ENCODE results near the gene SHISA2. TPM values are rescaled to one million over a fixed set of nuclear protein-coding genes. Genes with fewer than 3 reads are reported as not detected.

The SHISA2 gene
- total RNA-seq, 2 experiments from 2014 or later = 0.45 to 0.50 TPM

DNA sequence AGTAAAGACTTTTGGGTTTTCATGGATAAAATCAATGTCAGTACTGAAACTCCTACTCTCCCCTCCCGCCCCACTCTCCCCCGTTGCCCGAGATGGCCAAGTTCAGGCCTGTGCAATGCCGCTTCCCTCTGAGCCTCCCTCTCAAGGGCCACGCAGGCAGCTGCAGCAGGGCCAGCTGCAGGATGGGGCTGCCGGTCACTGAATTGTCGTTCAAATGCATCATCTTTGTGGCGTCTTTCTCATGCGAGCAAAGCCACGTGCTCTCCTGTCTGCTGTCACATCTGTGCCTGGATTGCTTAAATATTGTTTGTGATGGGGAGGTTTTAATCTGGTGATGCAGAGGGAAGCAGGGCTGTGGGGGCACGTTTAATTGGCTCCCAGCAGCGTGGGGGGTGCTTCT lies 26.6 kb downstream of the SHISA2 start:
- Mint-ChIP-seq H3K27me3 (ENCODE audit: low read depth) (peaks cover 10% of the 10 kb centered on the region), H3K27ac (no peak overlapping the region), H3K4me1 (ENCODE audit: low read depth) (no peaks in the 10 kb centered on the region), H3K36me3 (ENCODE audit: low read depth) (peaks cover 8% of the 10 kb centered on the region), H3K4me3 (no peak overlapping the region), H3K9me3 (ENCODE audit: insufficient read depth) (no peaks in the 10 kb centered on the region)
- DNase-seq (no peak), ATAC-seq (no peak)
- POLR2A ChIA-PET = no interaction called here
- CTCF ChIA-PET = no interaction called here

- H3K9me3 Mint-ChIP-seq (ENCODE audit: insufficient read depth) = no peaks in the 10 kb centered on the region
- peaks cover 10% of the 10 kb centered on the region for H3K27me3 Mint-ChIP-seq (ENCODE audit: low read depth)
- ChIA-PET CTCF (no interaction called here), POLR2A (no interaction called here)
- peaks cover 2% of the 10 kb centered on the region for H3K4me1 Mint-ChIP-seq (ENCODE audit: low read depth)
- peaks cover 14% of the 10 kb centered on the region for H3K36me3 Mint-ChIP-seq (ENCODE audit: low read depth)
- no peak for ATAC-seq
- H3K27ac Mint-ChIP-seq = no peak overlapping the region
- no peak overlapping the region for H3K4me3 Mint-ChIP-seq
- DNase-seq = no peak
Observed at GRCh38 chr13:26024558-26024957, 27.3 kb downstream of the SHISA2 start.

GRCh38 chr13:26022538-26023292 lies 29.1 kb downstream of the SHISA2 start:
- H3K36me3 Mint-ChIP-seq (ENCODE audit: low read depth) = peaks cover 14% of the 10 kb centered on the region
- POLR2A ChIA-PET = no interaction called here
- H3K4me3 Mint-ChIP-seq = no peak overlapping the region
- ATAC-seq (no peak), DNase-seq (no peak)
- H3K4me1 Mint-ChIP-seq (ENCODE audit: low read depth) = peaks cover 8% of the 10 kb centered on the region
- no peaks in the 10 kb centered on the region for H3K9me3 Mint-ChIP-seq (ENCODE audit: insufficient read depth)
- no peak overlapping the region for H3K27ac Mint-ChIP-seq
- peaks cover 10% of the 10 kb centered on the region for H3K27me3 Mint-ChIP-seq (ENCODE audit: low read depth)
- CTCF ChIA-PET = no interaction called here

- ChIA-PET POLR2A (no interaction called here), CTCF (no interaction called here)
- no peaks in the 10 kb centered on the region for H3K9me3 Mint-ChIP-seq (ENCODE audit: insufficient read depth)
Observed at GRCh38 chr13:26021956-26022355, 29.9 kb downstream of the SHISA2 start.

GRCh38 chr13:26021516-26021915 lies 30.3 kb downstream of the SHISA2 start:
- ChIA-PET POLR2A (no interaction called here), CTCF (no interaction called here)
- H3K27me3 Mint-ChIP-seq (ENCODE audit: low read depth) = peaks cover 10% of the 10 kb centered on the region
- no peaks in the 10 kb centered on the region for H3K9me3 Mint-ChIP-seq (ENCODE audit: insufficient read depth)
- no peak overlapping the region for H3K4me3 Mint-ChIP-seq
- peaks cover 16% of the 10 kb centered on the region for H3K4me1 Mint-ChIP-seq (ENCODE audit: low read depth)
- H3K27ac Mint-ChIP-seq = no peak overlapping the region
- no peak for DNase-seq
- peaks cover 14% of the 10 kb centered on the region for H3K36me3 Mint-ChIP-seq (ENCODE audit: low read depth)
- no peak for ATAC-seq

More at GRCh38 chr13:26021956-26022355, 29.9 kb downstream of the SHISA2 start:
- Mint-ChIP-seq H3K27me3 (ENCODE audit: low read depth) (peaks cover 10% of the 10 kb centered on the region), H3K4me1 (ENCODE audit: low read depth) (peaks cover 15% of the 10 kb centered on the region), H3K4me3 (no peak overlapping the region), H3K27ac (no peak overlapping the region), H3K36me3 (ENCODE audit: low read depth) (peaks cover 14% of the 10 kb centered on the region)
- ATAC-seq (no peak), DNase-seq (no peak)

- DNase-seq = no peak
- H3K36me3 Mint-ChIP-seq (ENCODE audit: low read depth) = peaks cover 14% of the 10 kb centered on the region
- ATAC-seq = no peak
- H3K27ac Mint-ChIP-seq = no peak overlapping the region
- no peak overlapping the region for H3K4me3 Mint-ChIP-seq
- ChIA-PET CTCF (no interaction called here), POLR2A (no interaction called here)
- no peaks in the 10 kb centered on the region for H3K9me3 Mint-ChIP-seq (ENCODE audit: insufficient read depth)
- peaks cover 10% of the 10 kb centered on the region for H3K27me3 Mint-ChIP-seq (ENCODE audit: low read depth)
- H3K4me1 Mint-ChIP-seq (ENCODE audit: low read depth) = peaks cover 16% of the 10 kb centered on the region
Observed at GRCh38 chr13:26020891-26021290, 30.9 kb downstream of the SHISA2 start.

DNA sequence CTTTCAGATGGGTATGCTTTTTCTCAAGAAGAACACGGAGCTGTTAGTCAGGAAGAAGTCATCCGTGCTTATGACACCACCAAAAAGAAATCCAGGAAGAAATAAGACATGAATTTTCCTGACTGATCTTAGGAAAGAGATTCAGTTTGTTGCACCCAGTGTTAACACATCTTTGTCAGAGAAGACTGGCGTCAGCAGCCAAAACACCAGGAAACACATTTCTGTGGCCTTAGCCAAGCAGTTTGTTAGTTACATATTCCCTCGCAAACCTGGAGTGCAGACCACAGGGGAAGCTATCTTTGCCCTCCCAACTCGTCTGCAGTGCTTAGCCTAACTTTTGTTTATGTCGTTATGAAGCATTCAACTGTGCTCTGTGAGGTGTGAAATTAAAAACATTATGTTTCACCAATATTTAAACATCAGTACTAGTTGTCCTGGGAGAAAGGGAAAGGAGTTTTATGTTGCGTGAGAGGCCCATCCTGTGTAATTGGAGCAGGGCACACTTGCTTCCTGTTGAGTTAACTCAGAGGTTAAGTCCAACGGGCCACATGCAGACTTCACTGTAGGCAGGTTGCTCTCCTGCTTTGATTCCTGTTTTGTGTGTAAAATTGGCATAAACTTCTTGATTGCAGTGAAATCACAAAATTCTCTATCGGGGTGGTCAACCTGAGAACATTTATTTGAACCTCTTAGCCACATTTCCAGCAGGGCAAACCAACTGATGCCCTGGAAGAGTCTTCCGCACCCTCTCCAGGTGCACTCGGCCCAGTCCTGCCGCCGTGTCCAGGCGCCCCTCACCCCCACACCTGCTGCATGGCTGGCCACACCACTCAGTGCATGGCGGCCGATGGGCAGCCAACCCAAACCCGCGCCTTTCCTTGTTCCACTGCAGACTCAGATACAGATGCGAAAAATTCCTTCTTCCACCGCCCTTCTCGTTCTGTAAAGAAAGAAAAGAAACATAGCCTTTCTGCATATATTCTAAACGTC lies 31.6 kb downstream of the SHISA2 start:
- Mint-ChIP-seq H3K9me3 (ENCODE audit: insufficient read depth) (no peaks in the 10 kb centered on the region), H3K27me3 (ENCODE audit: low read depth) (peaks cover 6% of the 10 kb centered on the region), H3K36me3 (ENCODE audit: low read depth) (peaks cover 14% of the 10 kb centered on the region), H3K4me1 (ENCODE audit: low read depth) (peaks cover 17% of the 10 kb centered on the region), H3K4me3 (no peak overlapping the region), H3K27ac (no peak overlapping the region)
- no peak for ATAC-seq
- POLR2A ChIA-PET = no interaction called here
- no peak for DNase-seq
- CTCF ChIA-PET = interaction anchor here (0.8 kb wide), 1 partner anchor 17 kb away, joined by 3 read pairs; no protein-coding TSS in a partner anchor

DNA sequence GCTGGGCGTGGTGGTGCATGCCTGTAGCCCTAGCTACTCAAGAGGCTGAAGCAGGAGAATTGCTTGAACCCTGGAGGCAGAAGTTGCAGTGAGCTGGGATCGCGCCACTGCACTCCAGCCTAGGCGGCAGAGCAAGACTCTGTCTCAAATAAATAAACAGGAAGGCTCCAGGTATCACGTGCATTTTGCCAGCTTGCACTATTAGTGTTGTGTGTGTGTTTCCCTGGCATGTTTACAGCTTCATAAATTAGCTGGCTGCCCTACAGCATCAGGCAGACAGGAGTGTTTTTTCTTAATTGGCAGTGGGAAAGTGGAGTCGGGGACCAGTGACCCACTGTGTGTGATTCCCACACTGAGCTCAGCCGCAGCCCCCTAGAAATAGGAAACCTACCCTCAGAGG lies 32.6 kb downstream of the SHISA2 start:
- H3K27ac Mint-ChIP-seq = no peak overlapping the region
- ChIA-PET CTCF (interaction anchor here (0.8 to 0.9 kb wide), 2 partner anchors 18 to 22 kb away, joined by 3 read pairs; no protein-coding TSS in a partner anchor), POLR2A (interaction anchor here (0.7 kb wide), 1 partner anchor 158 kb away, joined by 5 read pairs; no protein-coding TSS in a partner anchor)
- ATAC-seq (no peak), DNase-seq (no peak)
- peaks cover 2% of the 10 kb centered on the region for H3K27me3 Mint-ChIP-seq (ENCODE audit: low read depth)
- H3K4me3 Mint-ChIP-seq = no peak overlapping the region
- H3K36me3 Mint-ChIP-seq (ENCODE audit: low read depth) = peaks cover 16% of the 10 kb centered on the region
- H3K4me1 Mint-ChIP-seq (ENCODE audit: low read depth) = peaks cover 17% of the 10 kb centered on the region
- no peaks in the 10 kb centered on the region for H3K9me3 Mint-ChIP-seq (ENCODE audit: insufficient read depth)

- Mint-ChIP-seq H3K27me3 (ENCODE audit: low read depth) (no peaks in the 10 kb centered on the region), H3K4me3 (no peak overlapping the region), H3K36me3 (ENCODE audit: low read depth) (peaks cover 17% of the 10 kb centered on the region), H3K9me3 (ENCODE audit: insufficient read depth) (no peaks in the 10 kb centered on the region), H3K4me1 (ENCODE audit: low read depth) (peaks cover 20% of the 10 kb centered on the region), H3K27ac (peak overlapping the region; percentile 9)
- ChIA-PET CTCF (interaction anchor here (0.9 kb wide), 1 partner anchor 23 kb away, joined by 3 read pairs; no protein-coding TSS in a partner anchor), POLR2A (no interaction called here)
- DNase-seq = no peak
- no peak for ATAC-seq
Observed at GRCh38 chr13:26017932-26018665, 33.7 kb downstream of the SHISA2 start.

- Mint-ChIP-seq H3K9me3 (ENCODE audit: insufficient read depth) (no peaks in the 10 kb centered on the region), H3K4me3 (no peak overlapping the region), H3K36me3 (ENCODE audit: low read depth) (peaks cover 17% of the 10 kb centered on the region), H3K27me3 (ENCODE audit: low read depth) (no peaks in the 10 kb centered on the region), H3K4me1 (ENCODE audit: low read depth) (peaks cover 23% of the 10 kb centered on the region), H3K27ac (peak overlapping the region; percentile 9)
- ChIA-PET POLR2A (no interaction called here), CTCF (no interaction called here)
- no peak for ATAC-seq
- no peak for DNase-seq
Observed at GRCh38 chr13:26017196-26017921, 34.5 kb downstream of the SHISA2 start.

GRCh38 chr13:26016189-26016588 lies 35.6 kb downstream of the SHISA2 start:
- ChIA-PET CTCF (no interaction called here), POLR2A (no interaction called here)
- no peak overlapping the region for H3K4me3 Mint-ChIP-seq
- ATAC-seq (no peak), DNase-seq (no peak)
- H3K27me3 Mint-ChIP-seq (ENCODE audit: low read depth) = no peaks in the 10 kb centered on the region
- H3K9me3 Mint-ChIP-seq (ENCODE audit: insufficient read depth) = no peaks in the 10 kb centered on the region
- H3K36me3 Mint-ChIP-seq (ENCODE audit: low read depth) = peaks cover 17% of the 10 kb centered on the region
- H3K27ac Mint-ChIP-seq = no peak overlapping the region
- peaks cover 28% of the 10 kb centered on the region for H3K4me1 Mint-ChIP-seq (ENCODE audit: low read depth)

Data from activated CD8-positive, alpha-beta T cell treated with anti-CD3 and anti-CD28 coated beads, Interleukin-2, amount 10 ng/mL, durations not matched to agents 7 days and 5 days (primary cell).